ENCODE measurements around the gene APC. TPM values are rescaled to one million over a fixed set of nuclear protein-coding genes. Genes with fewer than 3 reads are reported as not detected.

APC gene
- total RNA-seq: 27.3 and 36.0 TPM in 2 replicates

GRCh38 chr5:112737463-112738190, at the start of gene APC:
Gene APC, plus strand, starts transcription at chr5:112737885. Its CDS starts 17,006 bp downstream, at chr5:112754891.

GRCh38 chr5:112860929-112861637, 123.4 kb downstream of the APC start, which contains the start of gene SRP19:
Gene SRP19, plus strand, starts transcription at chr5:112861287. Its CDS starts 90 bp downstream, at chr5:112861377.

Other genes starting within 250 kb of the APC start
- 67.2 and 81.3 TPM in 2 replicates for gene SRP19, start 123.4 kb downstream of the APC start, total RNA-seq
- gene REEP5, start 184.3 kb downstream of the APC start, total RNA-seq: 55.0 and 63.3 TPM in 2 replicates
- 16.3 and 50.9 TPM in 2 replicates for gene DCP2, start 238.9 kb downstream of the APC start, total RNA-seq

Data from airway epithelial cell (primary cell).